H9 (cell line): ENCODE measurements around the gene SLC35F2. TPM values are rescaled to one million over a fixed set of nuclear protein-coding genes. Genes with fewer than 3 reads are reported as not detected.

Experiments used
- DNase-seq: peaks from one replicate; pipeline ENCODE4 v3.0.0-alpha.2; 2017
- H2AFZ ChIP-seq: one replicate; pipeline ENCODE4 v1.6.1; 2013; ENCODE audit warnings: mild to moderate bottlenecking, low read length, control low read depth, moderate library complexity
- H2AK5ac ChIP-seq: 2 replicates; pipeline ENCODE4 v1.6.1; 2013; ENCODE audit warnings: low read length, control low read depth, mixed read lengths; ENCODE audit not compliant: insufficient read length
- H2BK120ac ChIP-seq: one replicate; pipeline ENCODE4 v1.6.1; 2013; ENCODE audit warnings: low read depth, mild to moderate bottlenecking, low read length, control low read depth, inconsistent platforms; ENCODE audit not compliant: poor library complexity, severe bottlenecking
- H2BK12ac ChIP-seq: 2 replicates; pipeline ENCODE4 v1.6.1; 2013; ENCODE audit warnings: low read length, control low read depth, mixed read lengths, low read depth; ENCODE audit not compliant: insufficient read length
- H2BK15ac ChIP-seq: 2 replicates; pipeline ENCODE4 v1.6.1; 2013; ENCODE audit warnings: low read depth, low read length, control low read depth
- H2BK20ac ChIP-seq: one replicate; pipeline ENCODE4 v1.6.1; 2013; ENCODE audit warnings: low read depth, mild to moderate bottlenecking, low read length, control low read depth, inconsistent platforms; ENCODE audit not compliant: poor library complexity, severe bottlenecking
- H2BK5ac ChIP-seq: 2 replicates; pipeline ENCODE4 v1.6.1; 2013; ENCODE audit warnings: low read length, control low read depth, mixed read lengths; ENCODE audit not compliant: insufficient read length
- H3K14ac ChIP-seq: 2 replicates; pipeline ENCODE4 v1.6.1; 2013; ENCODE audit warnings: low read length, control low read depth; ENCODE audit not compliant: insufficient read depth
- H3K18ac ChIP-seq: 2 replicates; pipeline ENCODE4 v1.6.1; 2013; ENCODE audit warnings: low read depth, mild to moderate bottlenecking, mixed read lengths, low read length, control low read depth; ENCODE audit not compliant: insufficient read length
- H3K23ac ChIP-seq: 2 replicates; pipeline ENCODE4 v1.6.1; 2013; ENCODE audit warnings: low read length, control low read depth, mixed read lengths, low read depth; ENCODE audit not compliant: insufficient read length
- H3K23me2 ChIP-seq: 2 replicates; pipeline ENCODE4 v1.6.1; 2013; ENCODE audit warnings: low read depth, mild to moderate bottlenecking, mixed read lengths, low read length, control low read depth; ENCODE audit not compliant: insufficient read length, poor library complexity, severe bottlenecking
- H3K27ac ChIP-seq: 2 replicates; pipeline ENCODE4 v1.5.1; 2013; ENCODE audit warnings: low read length, control low read depth, mixed read lengths, low read depth; ENCODE audit not compliant: insufficient read length
- H3K27me3 ChIP-seq: 2 replicates; pipeline ENCODE4 v1.6.1; 2013; ENCODE audit warnings: low read length, control low read depth, inconsistent platforms; ENCODE audit not compliant: insufficient read depth
- H3K4ac ChIP-seq: 2 replicates; pipeline ENCODE4 v1.6.1; 2013; ENCODE audit warnings: low read depth, mild to moderate bottlenecking, control low read depth, inconsistent platforms, low read length, moderate library complexity
- H3K4me1 ChIP-seq: 2 replicates; pipeline ENCODE4 v1.6.1; 2013; ENCODE audit warnings: low read length, control low read depth, inconsistent platforms; ENCODE audit not compliant: insufficient read depth
- H3K4me2 ChIP-seq: 2 replicates; pipeline ENCODE4 v1.6.1; 2013; ENCODE audit warnings: low read length, control low read depth, mixed read lengths; ENCODE audit not compliant: insufficient read length, insufficient read depth
- H3K56ac ChIP-seq: 2 replicates; pipeline ENCODE4 v1.6.1; 2013; ENCODE audit warnings: low read depth, mild to moderate bottlenecking, mixed read lengths, low read length, control low read depth; ENCODE audit not compliant: insufficient read length
- H3K79me1 ChIP-seq: 2 replicates; pipeline ENCODE4 v1.6.1; 2013; ENCODE audit warnings: low read depth, mild to moderate bottlenecking, moderate library complexity, low read length, control low read depth, inconsistent platforms; ENCODE audit not compliant: insufficient read depth, poor library complexity, severe bottlenecking
- H3K79me2 ChIP-seq: 2 replicates; pipeline ENCODE4 v1.6.1; 2013; ENCODE audit warnings: low read length, control low read depth, inconsistent platforms; ENCODE audit not compliant: insufficient read depth
- H3K9ac ChIP-seq: 2 replicates; pipeline ENCODE4 v1.6.1; 2013; ENCODE audit warnings: low read length, control low read depth, mixed read lengths; ENCODE audit not compliant: insufficient read length; ENCODE audit errors: extremely low read depth
- H3K9me3 ChIP-seq: one replicate; pipeline ENCODE4 v1.6.1; 2013; ENCODE audit warnings: low read depth, low read length, inconsistent platforms; ENCODE audit not compliant: control insufficient read depth
- H3T11ph ChIP-seq: one replicate; pipeline ENCODE4 v1.6.1; 2013; ENCODE audit warnings: mild to moderate bottlenecking, low read length, control low read depth, inconsistent platforms
- H4K20me1 ChIP-seq: one replicate; pipeline ENCODE4 v1.6.1; 2013; ENCODE audit not compliant: control insufficient read depth, insufficient read length, insufficient read depth
- H4K5ac ChIP-seq: 2 replicates; pipeline ENCODE4 v1.6.1; 2013; ENCODE audit warnings: low read depth, mild to moderate bottlenecking, mixed read lengths, low read length, control low read depth; ENCODE audit not compliant: insufficient read length
- H4K8ac ChIP-seq: replicated peaks from 2 replicates; pipeline ENCODE4 v1.6.1; 2013; ENCODE audit warnings: low read length, control low read depth, mixed read lengths, low read depth; ENCODE audit not compliant: insufficient read length
- H4K91ac ChIP-seq: 2 replicates; pipeline ENCODE4 v1.6.1; 2013; ENCODE audit warnings: low read depth, mild to moderate bottlenecking, moderate library complexity, mixed read lengths, low read length, control low read depth; ENCODE audit not compliant: insufficient read length
- H3K27ac Mint-ChIP-seq, 3 experiments: 2 replicates in 2 of 3; 3 replicates in 1 of 3; pipeline ENCODE4 v1.8.0; 2020 to 2021; ENCODE audit warnings: mixed read lengths in 3 of 3, mild to moderate bottlenecking in 1 of 3, moderate library complexity in 1 of 3
- H3K27me3 Mint-ChIP-seq: 2 replicates; pipeline ENCODE4 v1.8.0; 2021; ENCODE audit warnings: low read depth, mild to moderate bottlenecking, moderate library complexity, mixed read lengths
- H3K36me3 Mint-ChIP-seq, 3 experiments: 2 replicates in 2 of 3; 3 replicates in 1 of 3; pipeline ENCODE4 v1.8.0; 2020 to 2021; ENCODE audit warnings: low read depth in 3 of 3, mixed read lengths in 3 of 3; ENCODE audit not compliant: insufficient read depth in 1 of 3
- H3K4me1 Mint-ChIP-seq, 2 experiments: 2 replicates each; pipeline ENCODE4 v1.8.0; 2020; ENCODE audit warnings: mixed read lengths in 2 of 2
- H3K4me3 Mint-ChIP-seq, 2 experiments: 2 replicates in 1 of 2; 3 replicates in 1 of 2; pipeline ENCODE4 v1.8.0; 2020 to 2021; ENCODE audit warnings: mild to moderate bottlenecking in 2 of 2, mixed read lengths in 2 of 2, moderate library complexity in 1 of 2
- H3K9me3 Mint-ChIP-seq, 2 experiments: 2 replicates in 1 of 2; 3 replicates in 1 of 2; pipeline ENCODE4 v1.8.0; 2020; ENCODE audit warnings: mild to moderate bottlenecking in 2 of 2, mixed read lengths in 2 of 2, moderate library complexity in 1 of 2
- CTCF ChIP-seq: fragments of 200-600 bp; sonication (generic); conservative IDR thresholded peaks from 3 replicates; pipeline ENCODE4 v1.8.0; 2021; ENCODE audit warnings: antibody characterized with exemption, mild to moderate bottlenecking
- WGBS: extraction: QIAGEN DNeasy Blood & Tissue Kit; methylation state at CpG from one replicate; pipeline ENCODE4 v1.1.7; 2013; ENCODE audit warnings: missing lambda C conversion rate, low lambda C conversion rate, mixed read lengths; ENCODE audit not compliant: insufficient read length; ENCODE audit errors: extremely low coverage; 5-methylcytosine and 5-hydroxymethylcytosine counted together
- total RNA-seq: library from RNA; stranded (reverse); gene quantifications from 2 replicates; pipeline ENCODE4 v1.2.1, GENCODE V29; 2021

The SLC35F2 gene
- total RNA-seq, 1 experiment from 2014 or later: 24.0 TPM

GRCh38 chr11:107844041-107844440, 14.5 kb downstream of the SLC35F2 start:
- no peaks in the 10 kb centered on the region for H4K20me1 ChIP-seq
- no peaks in the 10 kb centered on the region; the same call in 1 of the 2 replicates for H3K4me1 ChIP-seq
- H3K79me1 ChIP-seq: no peaks in the 10 kb centered on the region
- WGBS: no CpG with 5 or more reads among the region's 7 CpGs
- H3T11ph ChIP-seq: no peak overlapping the region
- no peak overlapping the region for H2BK5ac ChIP-seq
- Mint-ChIP-seq H3K4me1 (peaks cover 29 to 31% of the 10 kb centered on the region in 2 experiments), H3K9me3 (no peaks in the 10 kb centered on the region), H3K27me3 (no peaks in the 10 kb centered on the region), H3K4me3 (no peak overlapping the region), H3K36me3 (no peaks in the 10 kb centered on the region; a peak in 1 of 7 replicates), H3K27ac (no peak overlapping the region)
- no peaks in the 10 kb centered on the region for H3K23me2 ChIP-seq
- no peak overlapping the region for H3K23ac ChIP-seq
- TF ChIP-seq CTCF: no peak
- H2AFZ ChIP-seq: no peak overlapping the region
- H3K4me2 ChIP-seq: no peak overlapping the region
- no peak overlapping the region for H3K14ac ChIP-seq
- H3K9ac ChIP-seq: no peak overlapping the region
- no peak overlapping the region for H4K5ac ChIP-seq
- no peak overlapping the region for H4K91ac ChIP-seq
- H2BK20ac ChIP-seq: no peak overlapping the region
- H2BK12ac ChIP-seq: no peak overlapping the region
- H3K27me3 ChIP-seq: no peaks in the 10 kb centered on the region
- no peak overlapping the region for H2BK15ac ChIP-seq
- H3K4ac ChIP-seq: no peak overlapping the region
- no peak overlapping the region for H2BK120ac ChIP-seq
- no peaks in the 10 kb centered on the region for H3K9me3 ChIP-seq
- H3K18ac ChIP-seq: no peak overlapping the region
- no peak overlapping the region for H2AK5ac ChIP-seq
- no peaks in the 10 kb centered on the region; the same call in 1 of the 2 replicates for H3K79me2 ChIP-seq
- DNase-seq: no peak
- H3K56ac ChIP-seq: no peak overlapping the region
- H3K27ac ChIP-seq: no peak overlapping the region
- H4K8ac ChIP-seq: no peak overlapping the region
